B cell (primary cell): ENCODE results near the gene TEX264. TPM values are rescaled to one million over a fixed set of nuclear protein-coding genes. Genes with fewer than 3 reads are reported as not detected.

Experiments used
- ATAC-seq: fragments of 200-7000 bp; cut with Tn5 transposase; one replicate; pipeline ENCODE4 v1.10.0; 2021; ENCODE audit warnings: low read depth, mild to moderate bottlenecking, moderate number of reproducible peaks, moderate library complexity
- CTCF ChIA-PET: fragments of 350-600 bp; sonication (Branson Sonifier 250); formaldehyde crosslinking; loops from one replicate; lab custom pipeline; 2021; ENCODE audit warnings: antibody characterized with exemption, inconsistent platforms; lab: Charles Lee
- POLR2A ChIA-PET: fragments of 350-600 bp; sonication (Branson Sonifier 250); formaldehyde crosslinking; loops from one replicate; lab custom pipeline; 2021; ENCODE audit warnings: antibody characterized with exemption; lab: Charles Lee
- DNase-seq: peaks from one replicate; pipeline ENCODE4 v3.0.0; 2013
- H2AFZ ChIP-seq: 2 replicates; pipeline ENCODE4 v1.6.1; 2012; ENCODE audit warnings: mild to moderate bottlenecking, low read depth, low read length; ENCODE audit not compliant: insufficient read depth, poor library complexity, severe bottlenecking
- H3K27ac ChIP-seq, 2 donors: 1 replicate in 1 of 2; 2 replicates in 1 of 2; pipeline ENCODE4 v1.5.1; 2012 to 2013; ENCODE audit warnings: low read length in 2 of 2, mild to moderate bottlenecking in 2 of 2, moderate library complexity in 1 of 2
- H3K27me3 ChIP-seq, 4 experiments: fragments of 200-600 bp in 1 of 4; sonication (generic) in 1 of 4; replicated peaks in 1 of 4; 1 replicate in 2 of 4; 2 replicates in 2 of 4; pipeline versions ENCODE4 v1.6.1 to v1.7.0; 2013 to 2016; ENCODE audit warnings: low read length in 3 of 4, mild to moderate bottlenecking in 2 of 4, mixed read lengths in 1 of 4, moderate library complexity in 1 of 4; ENCODE audit not compliant: insufficient read depth in 4 of 4, control insufficient read depth in 3 of 4; ENCODE audit errors: control extremely low read depth in 1 of 4
- H3K36me3 ChIP-seq, 2 experiments: replicated peaks in 1 of 2; 1 replicate in 1 of 2; 2 replicates in 1 of 2; pipeline versions ENCODE4 v1.6.1 to v1.7.1; 2013; ENCODE audit warnings: low read length in 1 of 2; ENCODE audit not compliant: insufficient read depth in 2 of 2, control insufficient read depth in 1 of 2; ENCODE audit errors: control extremely low read depth in 1 of 2, extremely low read depth in 1 of 2
- H3K4me1 ChIP-seq, 2 donors: fragments of 200-600 bp in 1 of 2; sonication (generic) in 1 of 2; 1 replicate in 1 of 2; 2 replicates in 1 of 2; pipeline versions ENCODE4 v1.5.1 to v1.6.1; 2013 to 2017; ENCODE audit warnings: low read length in 2 of 2; ENCODE audit not compliant: control insufficient read depth in 2 of 2, insufficient read depth in 2 of 2
- H3K4me2 ChIP-seq: replicated peaks from 2 replicates; pipeline ENCODE3; 2012; ENCODE audit warnings: mild to moderate bottlenecking, low read depth, low read length; ENCODE audit not compliant: poor library complexity, severe bottlenecking
- H3K4me3 ChIP-seq, 5 experiments: fragments of 200-600 bp in 1 of 5; sonication (generic) in 1 of 5; 1 replicate in 3 of 5; 2 replicates in 2 of 5; pipeline versions ENCODE4 v1.5.1 to v1.7.0; 2011 to 2016; ENCODE audit warnings: low read length in 4 of 5, mild to moderate bottlenecking in 4 of 5, low read depth in 2 of 5, control low read depth in 1 of 5, moderate library complexity in 1 of 5; ENCODE audit not compliant: insufficient read depth in 1 of 5; ENCODE audit errors: control extremely low read depth in 1 of 5, extremely low read depth in 1 of 5
- H3K79me2 ChIP-seq: fragments of 200-600 bp; sonication (generic); one replicate; pipeline ENCODE4 v1.6.0; 2016; ENCODE audit warnings: low read length; ENCODE audit not compliant: control insufficient read depth, insufficient read depth
- H3K9ac ChIP-seq: fragments of 200-600 bp; sonication (generic); 2 replicates; pipeline ENCODE4 v1.6.1; 2017; ENCODE audit warnings: mild to moderate bottlenecking, low read length, moderate library complexity
- H3K9me3 ChIP-seq, 3 donors: one replicate each; pipeline versions ENCODE4 v1.6.1 to v1.7.1; 2013; ENCODE audit warnings: low read length in 2 of 3; ENCODE audit not compliant: control insufficient read depth in 2 of 3, insufficient read depth in 1 of 3; ENCODE audit errors: control extremely low read depth in 1 of 3
- H4K20me1 ChIP-seq: 2 replicates; pipeline ENCODE4 v1.6.0; 2012; ENCODE audit warnings: mild to moderate bottlenecking, low read length; ENCODE audit not compliant: insufficient read depth, control insufficient read depth, poor library complexity, severe bottlenecking
- H3K27ac Mint-ChIP-seq: one replicate; pipeline ENCODE4 v1.8.0; 2021; ENCODE audit warnings: mixed read lengths
- H3K27me3 Mint-ChIP-seq: one replicate; pipeline ENCODE4 v1.8.0; 2021; ENCODE audit warnings: mixed read lengths
- H3K4me1 Mint-ChIP-seq: one replicate; pipeline ENCODE4 v1.8.0; 2021; ENCODE audit warnings: mixed read lengths
- H3K4me3 Mint-ChIP-seq: one replicate; pipeline ENCODE4 v1.8.0; 2021; ENCODE audit warnings: mixed read lengths
- H3K9me3 Mint-ChIP-seq: one replicate; pipeline ENCODE4 v1.8.0; 2022; ENCODE audit warnings: mixed read lengths; ENCODE audit not compliant: insufficient read depth
- EZH2 ChIP-seq: IDR thresholded peaks from 2 replicates; pipeline ENCODE4 v1.6.1; 2012; ENCODE audit warnings: borderline replicate concordance, low read depth, mild to moderate bottlenecking, moderate library complexity, low read length; ENCODE audit not compliant: insufficient read depth, poor library complexity, severe bottlenecking
- WGBS: methylation state at CpG from one replicate; pipeline ENCODE4 v1.1.5; 2013; ENCODE audit warnings: missing lambda C conversion rate; ENCODE audit not compliant: insufficient coverage; 5-methylcytosine and 5-hydroxymethylcytosine counted together
- intact Hi-C: fragments of 100-400 bp; cut with micrococcal nuclease; formaldehyde crosslinking; loops from one replicate; pipeline ENCODE4 v1.10.0; 2022
- polyA plus RNA-seq: library from polyadenylated mRNA; depleted of rRNA; stranded (reverse); fragments of >200 nt; gene quantifications from 2 replicates; pipeline ENCODE4 v1.2.3, GENCODE V29; 2012
- total RNA-seq, 2 donors: library from RNA; stranded (reverse); fragments of 120-200 nt in 1 of 2; gene quantifications; 1 replicate in 1 of 2; 2 replicates in 1 of 2; pipeline versions ENCODE4 v1.2.3 to v1.2.4, GENCODE V29; 2013 to 2022
- TF ChIP-seq, protein P1 (sequence below): fragments of 200-600 bp; IDR thresholded peaks from one replicate; pipeline ENCODE4 v1.8.0; 2022; ENCODE audit warnings: antibody characterized with exemption, mild to moderate bottlenecking

The TEX264 gene
- total and polyA plus RNA-seq, 2 donors (not counting 1 experiment from before 2014, with no cell fraction given): 39.1 to 79.7 TPM

DNA sequence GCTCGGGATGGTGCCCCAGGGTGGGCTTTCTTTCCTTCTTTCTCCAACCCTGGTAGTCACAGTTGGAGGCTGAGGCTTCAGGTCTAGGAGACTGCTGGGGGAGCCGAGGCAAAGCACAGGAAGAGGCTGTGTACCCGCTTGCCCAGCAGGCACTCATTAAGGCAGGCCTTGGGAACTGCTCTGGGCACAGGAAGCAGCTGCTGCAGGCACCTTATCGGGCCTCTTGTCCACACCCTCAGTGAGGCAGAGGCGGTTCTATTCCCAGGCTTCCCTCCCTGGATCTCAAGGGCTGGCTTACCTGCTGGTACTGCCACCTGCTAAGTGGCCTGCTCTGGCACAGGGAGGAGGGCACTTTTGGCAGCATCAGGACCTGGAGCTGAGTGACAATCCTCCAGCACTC is 20.0 kb downstream of the TEX264 start:
- Mint-ChIP-seq H3K27ac (no peak overlapping the region), H3K4me1 (peaks cover 25% of the 10 kb centered on the region), H3K9me3 (no peaks in the 10 kb centered on the region), H3K4me3 (no peak overlapping the region), H3K27me3 (no peaks in the 10 kb centered on the region)
- peaks cover 16 to 24% of the 10 kb centered on the region in 2 donors for H3K4me1 ChIP-seq
- no peak overlapping the region for H2AFZ ChIP-seq
- no peak overlapping the region for H3K4me2 ChIP-seq
- no peak for DNase-seq
- no peaks in the 10 kb centered on the region for H3K9me3 ChIP-seq
- intact Hi-C loops: no loop called here
- peaks cover 47% of the 10 kb centered on the region for H3K79me2 ChIP-seq
- no peaks in the 10 kb centered on the region for H3K27me3 ChIP-seq
- TF ChIP-seq EZH2: no peak
- TF ChIP-seq, protein P1, sequence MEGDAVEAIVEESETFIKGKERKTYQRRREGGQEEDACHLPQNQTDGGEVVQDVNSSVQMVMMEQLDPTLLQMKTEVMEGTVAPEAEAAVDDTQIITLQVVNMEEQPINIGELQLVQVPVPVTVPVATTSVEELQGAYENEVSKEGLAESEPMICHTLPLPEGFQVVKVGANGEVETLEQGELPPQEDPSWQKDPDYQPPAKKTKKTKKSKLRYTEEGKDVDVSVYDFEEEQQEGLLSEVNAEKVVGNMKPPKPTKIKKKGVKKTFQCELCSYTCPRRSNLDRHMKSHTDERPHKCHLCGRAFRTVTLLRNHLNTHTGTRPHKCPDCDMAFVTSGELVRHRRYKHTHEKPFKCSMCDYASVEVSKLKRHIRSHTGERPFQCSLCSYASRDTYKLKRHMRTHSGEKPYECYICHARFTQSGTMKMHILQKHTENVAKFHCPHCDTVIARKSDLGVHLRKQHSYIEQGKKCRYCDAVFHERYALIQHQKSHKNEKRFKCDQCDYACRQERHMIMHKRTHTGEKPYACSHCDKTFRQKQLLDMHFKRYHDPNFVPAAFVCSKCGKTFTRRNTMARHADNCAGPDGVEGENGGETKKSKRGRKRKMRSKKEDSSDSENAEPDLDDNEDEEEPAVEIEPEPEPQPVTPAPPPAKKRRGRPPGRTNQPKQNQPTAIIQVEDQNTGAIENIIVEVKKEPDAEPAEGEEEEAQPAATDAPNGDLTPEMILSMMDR: no peak
- POLR2A ChIA-PET: no interaction called here
- 79% methylated on average over 5 of the region's 5 CpGs for WGBS
- no peak overlapping the region for H3K27ac ChIP-seq
- H3K9ac ChIP-seq: no peak overlapping the region
- no peak for ATAC-seq
- CTCF ChIA-PET: interaction anchor here (2.1 kb wide), 1 partner anchor 9 kb away, joined by 10 read pairs; no protein-coding TSS in a partner anchor
- H4K20me1 ChIP-seq: peaks cover 39% of the 10 kb centered on the region
- H3K4me3 ChIP-seq: no peak overlapping the region
- peaks cover 0 to 65% of the 10 kb centered on the region in 2 experiments for H3K36me3 ChIP-seq

DNA sequence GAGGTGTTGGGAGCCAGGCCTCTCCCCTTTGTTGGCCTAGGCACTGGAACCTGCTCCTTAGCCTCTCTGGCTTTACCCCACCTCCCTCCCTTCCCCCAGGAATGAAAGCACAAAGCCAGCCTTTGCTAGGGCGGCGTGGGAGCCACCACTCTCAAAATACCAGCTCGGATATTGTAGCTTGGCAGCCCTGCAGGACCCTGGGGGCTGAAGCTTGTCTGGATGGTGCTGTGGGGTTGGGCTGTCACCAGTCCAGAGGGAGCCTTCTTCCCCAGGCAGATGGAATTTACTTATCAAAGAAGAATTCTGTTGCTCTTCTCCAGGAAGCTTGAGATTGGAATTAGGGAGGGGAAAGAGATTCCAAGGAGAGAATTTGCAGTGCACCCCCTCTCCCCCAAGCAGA is 20.9 kb downstream of the TEX264 start:
- peaks cover 38% of the 10 kb centered on the region for H3K79me2 ChIP-seq
- POLR2A ChIA-PET: no interaction called here
- H3K9ac ChIP-seq: no peak overlapping the region
- intact Hi-C loops: no loop called here
- H2AFZ ChIP-seq: no peak overlapping the region
- CTCF ChIA-PET: interaction anchor here (0.6 to 2.1 kb wide), 2 partner anchors 10 to 17 kb away, joined by 3 to 10 read pairs; no protein-coding TSS in a partner anchor
- H3K27ac Mint-ChIP-seq: no peak overlapping the region
- H3K4me1 Mint-ChIP-seq: peaks cover 16% of the 10 kb centered on the region
- peaks cover 6 to 14% of the 10 kb centered on the region in 2 donors for H3K4me1 ChIP-seq
- no peak overlapping the region for H3K27ac ChIP-seq
- H3K36me3 ChIP-seq: peaks cover 0 to 72% of the 10 kb centered on the region in 2 experiments
- no peaks in the 10 kb centered on the region for H3K27me3 ChIP-seq
- H3K9me3 ChIP-seq: no peaks in the 10 kb centered on the region
- DNase-seq (no peak), ATAC-seq (no peak)
- TF ChIP-seq EZH2: no peak
- TF ChIP-seq, protein P1: no peak
- H3K27me3 Mint-ChIP-seq: no peaks in the 10 kb centered on the region
- no peak overlapping the region for H3K4me2 ChIP-seq
- H4K20me1 ChIP-seq: peaks cover 48% of the 10 kb centered on the region
- no peak overlapping the region for H3K4me3 Mint-ChIP-seq
- 100% methylated on average over 1 of the region's 3 CpGs for WGBS
- no peak overlapping the region for H3K4me3 ChIP-seq
- no peaks in the 10 kb centered on the region for H3K9me3 Mint-ChIP-seq
